ENCODE results near the gene USP40. TPM values are rescaled to one million over a fixed set of nuclear protein-coding genes. Genes with fewer than 3 reads are reported as not detected.

The USP40 gene
- total and polyA plus RNA-seq, 2 donors (not counting 1 experiment from before 2014, with no cell fraction given): 18.9 to 40.6 TPM

- Histone ChIP-seq H3K4me2 (ENCODE audit: extremely low read depth, insufficient read depth, low read length) (no peak overlapping the region), H3K9me3 (ENCODE audit: control insufficient read depth, insufficient read depth, low read depth, low read length) (no peaks in the 10 kb centered on the region), H3K36me3 (ENCODE audit: control insufficient read depth, insufficient read depth, low read length) (peaks cover 5% of the 10 kb centered on the region), H3K4me1 (ENCODE audit: control insufficient read depth, extremely low read depth, insufficient read depth, low read length) (no peaks in the 10 kb centered on the region), H3K4me3 (replicated peaks in 1 of 4; ENCODE audit: control extremely low read depth in 1 of 4, insufficient read depth in 1 of 4, low read depth in 3 of 4, low read length in 4 of 4) (no peak overlapping the region), H3K79me2 (ENCODE audit: control insufficient read depth, insufficient read depth, low read length) (no peaks in the 10 kb centered on the region), H4K20me1 (ENCODE audit: control insufficient read depth, extremely low read depth, insufficient read depth, low read length) (no peaks in the 10 kb centered on the region), H3K9ac (ENCODE audit: insufficient read depth, low read length) (no peak overlapping the region), H3K27ac (ENCODE audit: insufficient read depth, low read length) (no peak overlapping the region), H3K27me3 (ENCODE audit: control insufficient read depth, insufficient read depth, low read length) (no peaks in the 10 kb centered on the region), H2AFZ (ENCODE audit: low read length) (no peak overlapping the region)
- no peak for DNase-seq (ENCODE audit: low read depth in 2 of 2)
- TF ChIP-seq EZH2 (IDR thresholded peaks at IDR 0.05; ENCODE audit: low read length, missing control alignments) (no peak), CTCF (conservative IDR thresholded peaks at IDR 0.05 in 1 of 2, IDR thresholded peaks at IDR 0.05 in 1 of 2; ENCODE audit: low read depth in 1 of 2, low read length in 2 of 2) (no peak)
Observed at GRCh38 chr2:233451950-233452349, 114.6 kb downstream of the USP40 start.

GRCh38 chr2:233450864-233451575, 115.6 kb downstream of the USP40 start:
- H4K20me1 ChIP-seq (ENCODE audit: control insufficient read depth, extremely low read depth, insufficient read depth, low read length): no peaks in the 10 kb centered on the region
- no peak overlapping the region for H3K4me3 ChIP-seq (replicated peaks in 1 of 4; ENCODE audit: control extremely low read depth in 1 of 4, insufficient read depth in 1 of 4, low read depth in 3 of 4, low read length in 4 of 4)
- H3K79me2 ChIP-seq (ENCODE audit: control insufficient read depth, insufficient read depth, low read length): no peaks in the 10 kb centered on the region
- H3K36me3 ChIP-seq (ENCODE audit: control insufficient read depth, insufficient read depth, low read length): peaks cover 5% of the 10 kb centered on the region
- no peaks in the 10 kb centered on the region for H3K4me1 ChIP-seq (ENCODE audit: control insufficient read depth, extremely low read depth, insufficient read depth, low read length)
- no peak for TF ChIP-seq EZH2 (IDR thresholded peaks at IDR 0.05; ENCODE audit: low read length, missing control alignments)
- no peak for TF ChIP-seq CTCF (conservative IDR thresholded peaks at IDR 0.05 in 1 of 2, IDR thresholded peaks at IDR 0.05 in 1 of 2; ENCODE audit: low read depth in 1 of 2, low read length in 2 of 2)
- no peak overlapping the region for H3K4me2 ChIP-seq (ENCODE audit: extremely low read depth, insufficient read depth, low read length)
- H3K27me3 ChIP-seq (ENCODE audit: control insufficient read depth, insufficient read depth, low read length): no peaks in the 10 kb centered on the region
- no peak overlapping the region for H3K9ac ChIP-seq (ENCODE audit: insufficient read depth, low read length)
- no peak for DNase-seq (ENCODE audit: low read depth in 2 of 2)
- H3K27ac ChIP-seq (ENCODE audit: insufficient read depth, low read length): no peak overlapping the region
- no peak overlapping the region for H2AFZ ChIP-seq (ENCODE audit: low read length)
- H3K9me3 ChIP-seq (ENCODE audit: control insufficient read depth, insufficient read depth, low read depth, low read length): no peaks in the 10 kb centered on the region

GRCh38 chr2:233449921-233450863, 116.4 kb downstream of the USP40 start:
- no peak overlapping the region for H3K9ac ChIP-seq (ENCODE audit: insufficient read depth, low read length)
- no peak overlapping the region for H2AFZ ChIP-seq (ENCODE audit: low read length)
- no peaks in the 10 kb centered on the region for H3K9me3 ChIP-seq (ENCODE audit: control insufficient read depth, insufficient read depth, low read depth, low read length)
- H3K27ac ChIP-seq (ENCODE audit: insufficient read depth, low read length): no peak overlapping the region
- no peaks in the 10 kb centered on the region for H3K79me2 ChIP-seq (ENCODE audit: control insufficient read depth, insufficient read depth, low read length)
- H3K27me3 ChIP-seq (ENCODE audit: control insufficient read depth, insufficient read depth, low read length): no peaks in the 10 kb centered on the region
- H4K20me1 ChIP-seq (ENCODE audit: control insufficient read depth, extremely low read depth, insufficient read depth, low read length): no peaks in the 10 kb centered on the region
- DNase-seq (ENCODE audit: low read depth in 2 of 2): no peak
- no peak overlapping the region for H3K4me2 ChIP-seq (ENCODE audit: extremely low read depth, insufficient read depth, low read length)
- no peak overlapping the region for H3K4me3 ChIP-seq (replicated peaks in 1 of 4; ENCODE audit: control extremely low read depth in 1 of 4, insufficient read depth in 1 of 4, low read depth in 3 of 4, low read length in 4 of 4)
- H3K4me1 ChIP-seq (ENCODE audit: control insufficient read depth, extremely low read depth, insufficient read depth, low read length): no peaks in the 10 kb centered on the region
- TF ChIP-seq CTCF (conservative IDR thresholded peaks at IDR 0.05 in 1 of 2, IDR thresholded peaks at IDR 0.05 in 1 of 2; ENCODE audit: low read depth in 1 of 2, low read length in 2 of 2) (no peak), EZH2 (IDR thresholded peaks at IDR 0.05; ENCODE audit: low read length, missing control alignments) (no peak)
- H3K36me3 ChIP-seq (ENCODE audit: control insufficient read depth, insufficient read depth, low read length): peaks cover 5% of the 10 kb centered on the region
